ENCODE measurements around the gene MAP3K7. TPM values are rescaled to one million over a fixed set of nuclear protein-coding genes. Genes with fewer than 3 reads are reported as not detected.

The MAP3K7 gene
- total RNA-seq, 1 experiment from 2014 or later, result 27.8 TPM

DNA sequence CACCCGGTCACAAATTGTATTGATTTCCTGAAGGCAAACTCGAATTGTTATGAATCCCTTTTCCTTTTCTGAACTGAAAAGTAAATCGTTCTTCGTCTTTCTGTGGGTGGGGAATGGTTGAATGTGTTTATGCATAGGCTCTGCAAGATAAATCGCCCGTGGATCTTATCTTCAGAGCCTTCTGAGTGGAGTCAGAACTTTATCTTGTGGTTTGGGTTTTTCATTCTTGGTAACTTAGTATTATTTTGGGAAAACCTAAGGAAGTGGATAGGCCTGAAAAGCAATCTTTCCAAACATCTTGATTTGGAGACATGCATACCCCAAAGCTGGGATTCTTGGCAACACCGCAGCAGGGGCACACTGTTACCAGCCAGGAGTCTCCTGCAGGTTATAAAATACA, 122.4 kb downstream of the MAP3K7 start:
- Mint-ChIP-seq H3K9me3 (ENCODE audit: low read depth, unreplicated experiment) (no peaks in the 10 kb centered on the region), H3K27me3 (ENCODE audit: unreplicated experiment) (no peaks in the 10 kb centered on the region), H3K27ac (ENCODE audit: unreplicated experiment) (no peak overlapping the region), H3K4me3 (ENCODE audit: low read depth, unreplicated experiment) (no peak overlapping the region), H3K4me1 (ENCODE audit: low read depth, unreplicated experiment) (peaks cover 8% of the 10 kb centered on the region), H3K36me3 (ENCODE audit: insufficient read depth, unreplicated experiment) (no peaks in the 10 kb centered on the region)
- intact Hi-C loops (cut with micrococcal nuclease; ENCODE audit: unreplicated experiment), result no loop called here
- DNase-seq, result no peak
- BruUV-seq (replicated peaks), result no TSS peak
- TF ChIP-seq, protein P1, sequence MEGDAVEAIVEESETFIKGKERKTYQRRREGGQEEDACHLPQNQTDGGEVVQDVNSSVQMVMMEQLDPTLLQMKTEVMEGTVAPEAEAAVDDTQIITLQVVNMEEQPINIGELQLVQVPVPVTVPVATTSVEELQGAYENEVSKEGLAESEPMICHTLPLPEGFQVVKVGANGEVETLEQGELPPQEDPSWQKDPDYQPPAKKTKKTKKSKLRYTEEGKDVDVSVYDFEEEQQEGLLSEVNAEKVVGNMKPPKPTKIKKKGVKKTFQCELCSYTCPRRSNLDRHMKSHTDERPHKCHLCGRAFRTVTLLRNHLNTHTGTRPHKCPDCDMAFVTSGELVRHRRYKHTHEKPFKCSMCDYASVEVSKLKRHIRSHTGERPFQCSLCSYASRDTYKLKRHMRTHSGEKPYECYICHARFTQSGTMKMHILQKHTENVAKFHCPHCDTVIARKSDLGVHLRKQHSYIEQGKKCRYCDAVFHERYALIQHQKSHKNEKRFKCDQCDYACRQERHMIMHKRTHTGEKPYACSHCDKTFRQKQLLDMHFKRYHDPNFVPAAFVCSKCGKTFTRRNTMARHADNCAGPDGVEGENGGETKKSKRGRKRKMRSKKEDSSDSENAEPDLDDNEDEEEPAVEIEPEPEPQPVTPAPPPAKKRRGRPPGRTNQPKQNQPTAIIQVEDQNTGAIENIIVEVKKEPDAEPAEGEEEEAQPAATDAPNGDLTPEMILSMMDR (IDR thresholded peaks at IDR 0.05; ENCODE audit: unreplicated experiment), result no peak
- CTCF ChIA-PET, result no interaction called here

DNA sequence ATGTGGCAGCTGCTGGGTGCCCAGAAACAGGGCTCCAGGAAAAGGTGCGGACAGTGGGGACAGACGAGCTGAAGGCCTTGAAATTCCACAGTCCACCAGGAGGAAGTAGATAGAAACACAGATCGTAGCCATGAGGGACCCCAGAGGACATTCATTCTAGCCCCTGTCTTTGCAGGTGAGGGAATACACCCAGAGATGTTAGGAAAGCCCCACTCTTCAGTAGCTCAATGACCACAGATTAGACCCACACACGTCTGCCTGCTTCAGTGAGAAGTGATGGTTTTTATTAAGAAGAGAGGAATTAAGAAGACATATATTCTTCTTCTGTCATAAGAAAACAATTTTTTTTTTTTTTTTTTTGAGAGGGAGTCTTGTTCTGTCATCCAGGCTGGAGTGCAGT, 123.0 kb downstream of the MAP3K7 start:
- no peak overlapping the region for H3K4me3 Mint-ChIP-seq (ENCODE audit: low read depth, unreplicated experiment)
- TF ChIP-seq, protein P1 (IDR thresholded peaks at IDR 0.05; ENCODE audit: unreplicated experiment), result no peak
- H3K4me1 Mint-ChIP-seq (ENCODE audit: low read depth, unreplicated experiment), result peaks cover 8% of the 10 kb centered on the region
- DNase-seq, result no peak
- H3K27ac Mint-ChIP-seq (ENCODE audit: unreplicated experiment), result no peak overlapping the region
- BruUV-seq (replicated peaks), result no TSS peak
- CTCF ChIA-PET, result no interaction called here
- intact Hi-C loops (cut with micrococcal nuclease; ENCODE audit: unreplicated experiment), result no loop called here
- no peaks in the 10 kb centered on the region for H3K36me3 Mint-ChIP-seq (ENCODE audit: insufficient read depth, unreplicated experiment)
- H3K9me3 Mint-ChIP-seq (ENCODE audit: low read depth, unreplicated experiment), result no peaks in the 10 kb centered on the region
- H3K27me3 Mint-ChIP-seq (ENCODE audit: unreplicated experiment), result no peaks in the 10 kb centered on the region
